Measurements from ENCODE around the gene LBX2.
"Not testable (repeated sequence)": the region's sequence is repeated elsewhere in the genome, so short reads cannot be mapped to it uniquely, and the experiment has no call there.

Gene LBX2

DNA sequence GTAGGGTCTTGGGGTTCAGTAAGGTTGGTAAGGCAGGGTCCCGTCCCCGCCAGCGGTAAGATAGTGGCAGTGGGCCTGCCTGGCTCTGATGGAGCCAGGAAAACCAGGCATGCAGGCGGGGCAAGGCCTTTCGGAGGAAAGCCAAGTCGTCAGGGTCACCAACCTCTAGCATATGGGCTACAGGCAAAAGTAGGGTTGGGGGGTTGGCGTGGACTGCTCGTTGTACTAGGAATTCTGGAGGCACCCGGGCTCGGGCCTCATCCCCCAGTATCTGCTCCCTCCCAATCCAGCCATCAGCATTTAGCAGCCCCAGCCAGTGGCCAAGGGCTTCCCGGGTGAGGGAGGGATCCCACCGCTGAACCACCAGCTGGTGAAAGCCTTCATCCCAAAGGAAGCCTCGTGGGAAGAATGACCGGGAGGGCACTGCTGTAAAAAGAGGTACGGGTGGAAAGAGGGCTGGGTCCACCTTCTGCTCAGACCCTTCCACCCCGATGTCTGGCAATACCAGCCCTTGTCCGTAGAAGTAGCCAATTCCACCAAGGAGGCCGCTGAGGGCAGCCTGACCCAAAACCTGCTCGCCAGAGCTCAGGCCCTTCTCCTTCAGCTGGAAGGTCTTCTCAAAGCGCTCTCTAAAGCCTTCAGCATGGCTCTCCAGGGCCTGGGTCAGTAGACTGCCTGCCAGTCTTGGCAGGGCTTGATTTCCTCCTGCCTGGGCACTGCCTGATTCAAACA, 37.2 kb downstream of the LBX2 start:
- no peak overlapping the region for H3K4me3 ChIP-seq (ENCODE audit: low read depth, low read length)
- DNase-seq (ENCODE audit: low read depth), result no peak
- no peak for TF ChIP-seq MYC (IDR thresholded peaks at IDR 0.05; ENCODE audit: low read depth, low read length)
- TF ChIP-seq, protein P1, sequence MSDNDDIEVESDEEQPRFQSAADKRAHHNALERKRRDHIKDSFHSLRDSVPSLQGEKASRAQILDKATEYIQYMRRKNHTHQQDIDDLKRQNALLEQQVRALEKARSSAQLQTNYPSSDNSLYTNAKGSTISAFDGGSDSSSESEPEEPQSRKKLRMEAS (IDR thresholded peaks at IDR 0.05; ENCODE audit: low read depth, low read length), result no peak
- TF ChIP-seq, protein P2, sequence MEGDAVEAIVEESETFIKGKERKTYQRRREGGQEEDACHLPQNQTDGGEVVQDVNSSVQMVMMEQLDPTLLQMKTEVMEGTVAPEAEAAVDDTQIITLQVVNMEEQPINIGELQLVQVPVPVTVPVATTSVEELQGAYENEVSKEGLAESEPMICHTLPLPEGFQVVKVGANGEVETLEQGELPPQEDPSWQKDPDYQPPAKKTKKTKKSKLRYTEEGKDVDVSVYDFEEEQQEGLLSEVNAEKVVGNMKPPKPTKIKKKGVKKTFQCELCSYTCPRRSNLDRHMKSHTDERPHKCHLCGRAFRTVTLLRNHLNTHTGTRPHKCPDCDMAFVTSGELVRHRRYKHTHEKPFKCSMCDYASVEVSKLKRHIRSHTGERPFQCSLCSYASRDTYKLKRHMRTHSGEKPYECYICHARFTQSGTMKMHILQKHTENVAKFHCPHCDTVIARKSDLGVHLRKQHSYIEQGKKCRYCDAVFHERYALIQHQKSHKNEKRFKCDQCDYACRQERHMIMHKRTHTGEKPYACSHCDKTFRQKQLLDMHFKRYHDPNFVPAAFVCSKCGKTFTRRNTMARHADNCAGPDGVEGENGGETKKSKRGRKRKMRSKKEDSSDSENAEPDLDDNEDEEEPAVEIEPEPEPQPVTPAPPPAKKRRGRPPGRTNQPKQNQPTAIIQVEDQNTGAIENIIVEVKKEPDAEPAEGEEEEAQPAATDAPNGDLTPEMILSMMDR (IDR thresholded peaks at IDR 0.05; ENCODE audit: low read depth, low read length), result no peak

DNA sequence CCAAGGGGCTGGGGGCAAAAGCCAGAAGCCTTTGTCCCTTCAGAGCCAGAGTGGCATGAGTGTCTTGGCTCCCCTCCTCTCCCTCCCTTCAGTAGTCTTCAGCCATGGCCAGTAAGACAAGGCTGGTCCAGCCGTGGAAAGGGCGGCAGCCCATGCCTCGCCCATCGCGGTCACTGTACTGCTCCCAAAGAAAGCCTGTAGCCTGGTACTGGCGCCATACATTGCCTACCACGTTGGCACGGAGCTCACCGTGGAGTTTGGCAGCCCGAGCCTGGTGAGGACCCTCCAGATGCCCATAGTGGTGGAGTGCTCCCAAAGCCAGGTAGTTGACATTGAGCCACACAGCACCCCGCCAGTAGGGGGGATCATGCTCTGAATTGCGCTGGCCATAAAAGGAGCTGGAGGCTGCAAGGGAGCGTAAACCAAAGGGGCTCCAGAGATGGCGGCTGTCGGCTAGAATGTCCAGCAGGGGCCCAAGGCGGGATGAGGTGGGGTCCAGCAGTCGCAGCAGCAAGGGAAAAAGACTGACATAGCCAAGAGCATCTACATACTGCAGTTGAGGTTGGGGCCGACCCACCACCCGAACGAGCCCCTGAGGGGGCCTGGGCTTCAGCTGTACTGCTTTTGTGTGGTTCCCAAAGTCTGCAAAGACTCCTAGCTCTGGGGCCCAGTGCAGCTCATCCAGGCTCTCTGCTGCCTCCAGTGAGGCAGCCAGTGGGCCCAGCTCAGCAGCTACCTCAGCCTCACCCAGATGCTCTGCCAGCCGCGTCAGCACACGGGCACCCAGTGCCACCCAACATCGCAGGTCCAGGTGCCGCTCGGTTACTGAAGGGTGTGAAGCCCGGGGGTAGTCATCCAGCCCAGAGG, 38.0 kb downstream of the LBX2 start:
- H3K4me3 ChIP-seq (ENCODE audit: low read depth, low read length), result no peak overlapping the region
- no peak for TF ChIP-seq POLR2A (IDR thresholded peaks at IDR 0.05; ENCODE audit: extremely low read depth, insufficient read length)
- TF ChIP-seq, protein P2 (IDR thresholded peaks at IDR 0.05; ENCODE audit: low read depth, low read length), result peak; percentile 49
- DNase-seq (ENCODE audit: low read depth), result peak; percentile 56

DNA sequence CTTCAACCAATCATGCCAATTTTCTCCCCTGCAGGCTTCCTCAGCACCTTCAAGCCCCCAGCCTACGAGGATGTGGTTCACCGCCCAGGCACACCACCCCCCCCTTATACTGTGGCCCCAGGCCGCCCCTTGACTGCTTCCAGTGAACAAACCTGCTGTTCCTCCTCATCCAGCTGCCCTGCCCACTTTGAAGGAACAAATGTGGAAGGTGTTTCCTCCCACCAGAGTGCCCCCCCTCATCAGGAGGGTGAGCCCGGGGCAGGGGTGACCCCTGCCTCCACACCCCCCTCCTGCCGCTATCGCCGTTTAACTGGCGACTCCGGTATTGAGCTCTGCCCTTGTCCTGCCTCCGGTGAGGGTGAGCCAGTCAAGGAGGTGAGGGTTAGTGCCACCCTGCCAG, 39.2 kb downstream of the LBX2 start:
- DNase-seq (ENCODE audit: low read depth); H3K4me3 ChIP-seq (ENCODE audit: low read depth, low read length): not testable (repeated sequence)

DNA sequence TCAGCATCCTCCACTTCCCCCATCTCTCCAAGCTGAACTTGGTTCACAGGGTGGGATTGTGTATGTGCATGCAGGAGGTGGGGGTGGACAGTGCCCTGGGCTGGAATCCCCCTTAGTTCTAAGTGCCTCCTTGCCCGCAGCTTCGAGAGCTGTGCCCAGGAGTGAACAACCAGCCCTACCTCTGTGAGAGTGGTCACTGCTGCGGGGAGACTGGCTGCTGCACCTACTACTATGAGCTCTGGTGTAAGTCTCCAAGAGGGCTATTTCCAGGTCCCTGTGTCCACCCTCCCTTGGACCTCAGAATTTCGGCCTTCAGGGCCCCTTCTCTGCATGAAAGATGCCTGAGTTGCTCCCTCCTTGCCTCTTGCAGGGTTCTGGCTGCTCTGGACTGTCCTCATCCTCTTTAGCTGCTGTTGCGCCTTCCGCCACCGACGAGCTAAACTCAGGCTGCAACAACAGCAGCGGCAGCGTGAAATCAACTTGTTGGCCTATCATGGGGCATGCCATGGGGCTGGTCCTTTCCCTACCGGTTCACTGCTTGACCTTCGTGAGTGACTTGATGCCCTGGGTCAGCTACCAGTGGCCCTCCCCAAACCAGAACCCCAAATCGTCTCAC, 39.8 kb downstream of the LBX2 start:
- H3K4me3 ChIP-seq (ENCODE audit: low read depth, low read length), result peak overlapping the region; percentile 91

DNA sequence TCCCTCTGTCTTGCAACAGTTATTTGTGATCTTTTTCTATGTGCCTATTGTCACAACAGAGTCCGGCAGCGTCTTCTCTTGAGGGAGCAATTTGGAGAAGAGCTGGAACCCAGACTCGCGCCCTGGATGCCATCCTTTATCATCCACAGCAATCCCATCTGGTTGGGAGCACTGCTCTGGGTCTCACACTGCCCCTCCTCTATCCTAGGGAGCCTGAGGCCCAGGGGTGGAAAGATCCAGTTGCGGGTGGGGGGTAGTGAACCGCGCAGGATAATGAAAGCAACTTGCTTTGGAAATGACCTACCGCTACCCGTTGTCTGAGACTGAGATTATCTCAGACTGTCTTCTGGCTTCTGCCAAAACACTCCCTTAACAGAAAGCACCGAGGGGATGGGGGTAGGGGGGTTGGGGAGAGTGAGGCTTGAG, 40.5 kb downstream of the LBX2 start:
- DNase-seq (ENCODE audit: low read depth), result no peak
- H3K4me3 ChIP-seq (ENCODE audit: low read depth, low read length), result peak overlapping the region; percentile 91
- TF ChIP-seq, protein P2 (IDR thresholded peaks at IDR 0.05; ENCODE audit: low read depth, low read length), result no peak
- TF ChIP-seq MYC (IDR thresholded peaks at IDR 0.05; ENCODE audit: low read depth, low read length), result no peak
- TF ChIP-seq, protein P1 (IDR thresholded peaks at IDR 0.05; ENCODE audit: low read depth, low read length), result no peak

More for the DNA sequence above, 39.8 kb downstream of the LBX2 start:
- not testable (repeated sequence) for DNase-seq (ENCODE audit: low read depth)

DNA sequence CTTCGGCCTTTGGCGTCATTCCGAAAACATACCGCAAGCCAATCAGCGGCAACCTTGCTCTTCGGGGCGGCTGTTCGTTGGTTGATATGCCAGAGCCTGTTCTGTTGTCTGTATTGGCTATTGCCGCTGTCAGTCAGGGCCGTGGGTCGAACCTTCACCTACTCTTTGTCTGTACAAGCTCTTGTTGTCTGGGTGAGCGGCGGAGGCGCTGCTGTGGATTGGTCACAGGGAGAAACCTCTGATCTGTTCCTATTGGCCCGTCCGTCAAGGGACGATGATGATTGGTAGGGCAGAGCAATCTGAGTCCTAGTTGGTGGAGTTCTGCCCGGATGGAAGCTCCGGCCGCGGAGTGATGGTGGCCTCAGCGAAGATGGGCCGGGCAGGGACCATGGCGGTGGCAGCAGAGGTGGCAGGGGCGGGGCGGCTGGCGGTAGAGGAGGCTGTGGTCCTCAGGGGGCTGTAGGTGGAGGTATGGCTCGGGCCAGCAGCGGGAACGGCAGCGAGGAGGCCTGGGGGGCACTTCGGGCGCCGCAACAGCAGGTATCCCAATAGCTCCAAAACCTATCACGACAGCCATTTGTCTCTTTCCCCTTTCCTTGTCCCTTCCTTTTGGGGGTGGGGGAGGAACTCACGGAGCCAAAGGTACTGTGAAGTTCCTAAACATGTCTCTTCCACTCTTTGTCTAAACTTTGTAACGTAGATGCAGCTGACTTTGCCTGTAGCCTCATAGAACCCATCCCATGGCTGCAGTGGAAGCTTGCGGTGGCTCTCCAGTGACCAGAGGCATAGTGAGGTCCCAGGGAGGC, 41.1 kb downstream of the LBX2 start, which contains the start of gene WBP1:
TSS of gene WBP1 (plus strand) at position 307 of the 806 bp plus-strand sequence. CDS start at position 472, 165 bp downstream.
- peak; percentile 100 for DNase-seq (ENCODE audit: low read depth)
- no peak for TF ChIP-seq MYC (IDR thresholded peaks at IDR 0.05; ENCODE audit: low read depth, low read length)
- H3K4me3 ChIP-seq (ENCODE audit: low read depth, low read length), result peak within 1 kb of the TSS; percentile 91

DNA sequence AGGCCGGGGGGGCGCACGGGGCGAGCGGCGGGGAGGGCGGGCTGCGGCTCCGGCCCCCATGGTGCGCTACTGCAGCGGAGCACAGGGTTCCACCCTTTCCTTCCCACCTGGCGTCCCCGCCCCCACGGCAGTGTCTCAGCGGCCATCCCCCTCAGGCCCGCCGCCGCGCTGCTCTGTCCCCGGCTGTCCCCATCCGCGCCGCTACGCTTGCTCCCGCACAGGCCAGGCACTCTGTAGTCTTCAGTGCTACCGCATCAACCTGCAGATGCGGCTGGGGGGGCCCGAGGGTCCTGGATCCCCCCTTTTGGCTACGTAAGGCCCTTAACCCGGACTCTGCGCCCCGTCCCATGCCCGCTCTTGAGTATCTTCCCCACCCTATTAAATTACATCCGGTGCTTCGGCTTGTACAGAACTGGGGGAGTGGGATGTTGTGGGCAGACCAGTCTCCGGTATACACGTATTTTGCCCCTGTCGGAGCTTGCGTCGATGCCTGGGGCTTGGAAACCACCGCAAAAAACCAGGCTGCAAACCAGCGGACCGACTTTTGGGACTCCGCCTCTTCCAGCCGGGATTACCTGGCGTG, 41.8 kb downstream of the LBX2 start:
- TF ChIP-seq, protein P2 (IDR thresholded peaks at IDR 0.05; ENCODE audit: low read depth, low read length), result no peak
- TF ChIP-seq MYC (IDR thresholded peaks at IDR 0.05; ENCODE audit: low read depth, low read length) (no peak; the same call in 1 of the 2 replicates), POLR2A (IDR thresholded peaks at IDR 0.05; ENCODE audit: extremely low read depth, insufficient read length) (peak; percentile 80)
- TF ChIP-seq, protein P1 (IDR thresholded peaks at IDR 0.05; ENCODE audit: low read depth, low read length), result peak; percentile 13
- peak; percentile 79 for DNase-seq (ENCODE audit: low read depth)
- H3K4me3 ChIP-seq (ENCODE audit: low read depth, low read length), result peak overlapping the region; percentile 83
